NCI-H82 treated with DMSO at 0.1 percent for 48 hours (cell line): ENCODE results near the gene FIG4.
A peak's percentile ranks its signal among the peaks of the same experiment; 100 is the strongest.
"Not testable (repeated sequence)": the region's sequence is repeated elsewhere in the genome, so short reads cannot be mapped to it uniquely, and the experiment has no call there.

Source experiments
- DNase-seq: peaks from one replicate; lab custom pipeline; 2025; ENCODE audit not compliant: unreplicated experiment; lab: John Stamatoyannopoulos, UW

Gene FIG4

DNA sequence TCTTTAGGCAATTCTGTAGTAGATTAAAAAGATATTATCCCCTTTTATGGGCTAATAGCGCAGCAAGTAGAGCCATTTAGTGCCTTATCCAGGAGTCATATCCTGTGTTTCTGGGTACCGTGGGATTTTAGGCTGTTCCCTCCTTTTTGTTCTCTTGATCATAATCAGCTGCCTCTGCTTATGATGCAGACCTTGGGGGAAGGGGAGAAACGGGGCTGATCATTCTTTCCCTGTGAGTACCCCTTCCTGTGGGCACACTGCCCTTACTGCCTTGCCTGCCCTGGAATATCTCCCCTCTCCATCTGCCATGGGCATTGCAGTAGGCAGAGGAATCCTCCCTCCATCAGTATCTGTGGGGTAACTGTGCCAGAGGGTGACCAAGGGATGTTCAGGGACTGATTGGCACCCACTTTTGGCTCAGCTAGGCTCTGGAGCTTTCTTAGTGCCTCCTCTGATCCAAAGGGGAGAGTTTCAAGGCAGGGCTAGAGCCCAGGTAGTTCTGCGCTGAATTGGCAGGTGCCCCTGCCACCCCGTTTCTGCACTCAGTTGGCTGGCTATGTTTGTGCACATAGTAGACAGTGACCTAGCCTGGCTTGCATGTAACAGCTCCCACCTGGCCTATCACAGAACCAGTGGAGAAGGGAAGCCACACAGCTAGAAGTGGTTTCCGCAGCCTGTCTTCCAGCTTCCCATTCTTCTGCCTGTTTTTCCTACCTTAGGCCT lies 103.3 kb downstream of the FIG4 start:
- DNase-seq: no peak

DNA sequence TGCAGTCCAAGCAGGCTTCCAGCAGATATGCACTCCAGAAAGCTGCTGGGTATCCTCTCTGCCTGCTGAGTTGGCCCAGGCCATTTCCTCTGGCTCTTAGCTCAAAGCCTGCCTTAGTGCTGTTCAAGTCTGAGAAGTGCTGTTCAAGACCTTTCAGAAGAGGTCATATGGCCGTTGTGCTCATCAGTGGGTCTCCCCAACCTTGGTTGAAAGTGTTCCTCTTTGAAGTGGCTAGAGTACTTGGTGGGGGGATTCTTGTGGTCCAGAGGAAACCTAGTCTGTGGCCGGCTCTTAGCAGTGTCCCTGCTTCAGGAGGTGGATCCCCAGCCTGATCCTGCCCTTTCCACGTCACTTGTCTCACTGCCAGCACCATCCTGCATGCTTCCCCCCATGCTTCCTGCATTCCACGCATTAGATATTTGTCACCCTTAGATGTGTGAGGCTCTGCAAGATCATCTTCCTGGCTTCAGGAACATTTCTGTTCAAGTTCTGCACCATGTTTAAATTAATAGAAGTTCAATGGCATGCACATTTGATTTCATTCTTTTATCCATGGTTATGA lies 105.0 kb downstream of the FIG4 start:
- DNase-seq: no peak

DNA sequence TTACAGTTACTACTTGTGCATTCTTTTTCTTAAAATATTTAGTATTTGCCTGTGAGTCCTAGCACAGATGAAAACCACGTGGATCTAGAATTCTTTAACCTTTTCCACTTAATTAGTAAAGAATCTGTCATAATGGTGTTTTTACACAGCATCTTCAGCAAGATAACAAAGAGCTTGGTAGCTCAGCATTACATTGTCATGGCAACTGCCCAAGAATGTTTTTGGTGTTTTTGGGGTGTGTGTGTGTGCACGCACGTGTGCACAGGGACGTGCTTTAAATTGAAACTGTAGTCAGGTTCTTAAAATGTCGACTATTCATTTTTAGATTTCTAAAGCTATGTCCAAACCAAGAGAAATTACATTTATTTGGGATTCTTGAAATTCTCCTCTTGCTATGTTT lies 108.0 kb downstream of the FIG4 start:
- no peak for DNase-seq

DNA sequence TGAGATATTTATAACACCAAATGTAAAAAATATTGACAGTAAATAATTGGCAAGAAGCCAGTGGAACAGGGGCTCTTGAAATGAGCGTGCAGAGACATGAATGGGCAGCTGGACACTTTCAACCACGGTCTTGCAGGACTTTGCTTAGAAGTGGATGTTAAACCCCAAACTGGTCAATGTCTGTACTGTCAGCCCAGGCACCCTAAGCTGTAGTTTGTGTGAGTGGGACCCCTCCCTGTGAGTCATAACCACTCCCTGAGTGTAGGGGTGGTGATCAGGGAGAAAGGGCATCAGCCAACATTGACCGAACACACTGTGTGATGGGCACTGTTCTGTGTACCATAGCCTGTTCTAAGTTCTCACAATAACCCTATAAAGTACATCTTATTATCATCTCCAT lies 108.6 kb downstream of the FIG4 start:
- DNase-seq: no peak

DNA sequence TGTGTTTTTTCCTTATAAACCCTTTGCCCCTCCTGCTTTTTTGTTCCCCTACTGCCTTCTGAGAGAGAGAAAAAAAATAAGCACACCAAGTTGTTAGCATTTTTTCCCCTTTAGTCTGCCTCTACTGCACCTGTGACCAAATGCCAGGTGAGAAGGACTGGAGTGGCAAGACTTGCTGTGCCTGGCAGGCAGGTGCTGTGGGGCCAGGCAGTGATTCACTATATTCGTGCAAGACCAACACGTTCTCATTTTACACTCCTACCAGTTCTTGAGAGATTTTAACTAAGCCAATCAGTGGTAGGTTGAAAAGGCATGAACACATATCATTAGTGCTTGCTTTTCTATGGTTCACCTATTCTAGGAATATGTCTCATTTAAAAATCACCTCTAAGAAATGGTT lies 109.7 kb downstream of the FIG4 start:
- DNase-seq: no peak

DNA sequence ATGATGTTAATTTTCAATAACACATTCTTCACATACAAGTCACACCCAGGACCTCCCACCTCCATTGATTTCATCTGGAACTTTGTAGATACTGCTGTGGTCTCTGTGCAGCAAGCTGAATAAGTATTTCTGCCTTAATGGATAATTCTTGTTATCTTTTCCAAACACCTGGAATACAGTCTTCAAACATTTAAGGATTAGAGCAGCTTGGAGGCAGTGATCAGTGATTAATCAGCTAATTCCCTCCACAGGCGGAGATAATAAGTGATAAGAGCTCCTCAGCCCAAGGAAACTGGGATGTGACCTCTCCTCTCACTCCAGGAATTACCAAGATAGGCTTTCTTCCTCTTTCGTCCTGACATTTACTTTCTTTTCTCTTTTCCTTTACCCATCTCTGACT lies 110.7 kb downstream of the FIG4 start:
- DNase-seq: peak; percentile 56

DNA sequence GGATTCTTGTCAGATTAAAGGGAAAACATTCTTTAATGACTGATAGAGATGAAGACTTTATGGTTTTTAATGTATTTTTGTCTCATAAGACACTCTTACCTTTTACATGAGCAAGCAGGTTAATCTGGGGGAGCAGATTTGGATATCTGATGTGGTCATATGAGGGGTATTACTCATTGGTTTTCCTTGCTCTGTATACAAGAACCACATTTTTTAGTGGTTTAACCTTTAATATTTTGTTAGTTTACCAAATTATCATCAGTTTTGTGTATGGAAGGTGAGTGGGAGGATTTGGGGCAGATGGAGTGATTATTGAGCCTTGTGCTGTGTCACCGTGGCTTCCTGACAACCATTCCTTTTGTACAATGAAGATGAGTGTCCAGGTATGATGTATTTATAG lies 112.9 kb downstream of the FIG4 start:
- DNase-seq: no peak

DNA sequence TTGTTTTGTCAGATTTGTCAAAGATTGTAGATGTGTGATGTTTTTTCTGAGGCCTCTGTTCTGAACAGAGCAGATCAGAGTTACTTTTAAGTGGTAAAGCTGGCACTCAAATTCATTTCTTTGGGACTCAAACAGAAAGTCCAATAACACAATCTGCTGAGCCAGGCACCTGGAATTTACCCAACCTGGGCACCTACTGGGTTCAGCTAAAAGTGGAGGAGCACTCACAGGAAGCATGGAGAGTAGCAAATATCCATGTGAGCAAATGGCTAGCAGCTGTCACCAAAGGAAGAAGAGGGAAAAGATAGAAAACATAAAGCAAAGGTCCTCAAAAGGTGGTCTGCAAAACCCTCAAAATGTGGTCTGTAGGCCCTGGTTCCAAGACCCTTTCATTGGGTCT lies 116.8 kb downstream of the FIG4 start:
- no peak for DNase-seq

DNA sequence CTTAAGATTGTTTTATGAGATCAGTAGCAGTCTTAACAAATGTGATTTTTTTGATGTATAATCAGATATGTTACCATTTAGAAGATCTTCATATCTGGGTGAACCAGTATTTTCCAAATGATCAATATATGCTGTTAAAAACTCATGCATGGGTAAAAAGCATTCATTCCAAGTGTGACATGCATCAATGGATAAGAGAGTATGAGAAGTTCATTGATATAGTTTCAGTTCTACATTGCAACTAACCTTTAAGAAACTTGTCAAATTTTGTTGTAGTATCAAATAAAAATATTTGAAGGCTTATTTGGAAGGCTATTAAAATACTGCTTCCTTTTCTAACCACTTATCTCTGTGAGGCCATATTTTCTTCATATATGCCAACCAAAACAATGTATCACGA lies 117.7 kb downstream of the FIG4 start:
- DNase-seq: no peak

DNA sequence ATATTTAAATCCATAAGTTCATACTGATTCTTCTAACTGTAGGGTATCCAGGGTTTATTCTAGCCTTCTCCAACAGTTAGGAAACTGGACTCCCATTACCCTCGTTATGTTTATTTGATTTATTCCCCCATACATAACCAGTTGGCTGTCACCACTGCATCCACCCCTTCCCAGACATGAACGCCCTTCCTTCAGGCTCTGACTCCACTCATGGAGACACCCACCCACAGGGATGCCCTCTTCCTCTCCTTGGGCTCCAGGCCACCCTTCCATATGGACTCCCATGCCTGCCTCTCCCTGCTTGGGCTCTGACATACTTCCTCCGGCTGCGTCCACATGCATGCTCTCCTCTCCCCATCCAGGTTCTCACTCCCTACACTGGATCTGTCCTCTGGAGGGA lies 124.0 kb downstream of the FIG4 start:
- DNase-seq: no peak

DNA sequence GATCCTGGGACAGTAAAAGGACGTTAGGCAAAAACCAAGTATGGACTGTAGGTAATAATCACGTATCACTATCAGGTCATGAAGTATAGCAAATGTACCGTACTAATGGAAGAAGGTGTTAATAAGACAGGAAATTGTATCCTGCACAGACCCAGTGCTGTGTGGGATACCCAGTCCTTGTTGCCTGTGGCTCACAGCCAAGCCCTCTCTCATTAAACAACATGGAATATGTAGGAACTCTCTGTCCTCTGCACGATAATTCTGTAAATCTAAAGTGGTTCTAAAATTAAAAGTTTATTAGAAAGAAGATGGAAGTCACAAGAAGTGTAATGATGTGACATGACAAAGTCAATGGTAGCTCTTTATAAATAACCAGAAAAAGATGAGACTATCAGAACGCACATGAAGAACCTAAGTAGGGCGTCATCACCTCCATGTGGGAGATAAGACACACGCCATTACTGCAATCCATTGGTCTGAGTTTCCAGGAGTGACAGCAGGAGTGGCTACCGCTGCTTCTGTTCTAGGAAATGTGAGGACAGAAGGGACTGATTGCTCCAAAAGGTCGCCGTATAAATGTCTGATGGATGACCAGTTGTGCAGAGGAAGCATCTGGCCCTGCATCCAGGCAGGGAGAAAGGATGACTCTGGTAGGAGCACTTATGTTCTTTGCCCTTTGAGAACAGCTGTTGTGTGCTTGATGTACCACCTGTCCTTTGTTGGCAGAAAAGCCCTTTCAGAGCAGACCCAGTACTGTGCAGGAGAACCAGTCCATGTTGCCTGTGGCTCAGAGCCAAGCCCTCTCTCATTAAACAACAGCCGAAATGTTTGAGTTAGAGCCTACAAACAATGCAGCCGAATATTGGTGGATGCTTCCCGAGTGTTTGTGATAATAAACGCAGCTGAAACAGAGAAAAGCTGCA lies 125.6 kb downstream of the FIG4 start:
- peak; percentile 85 for DNase-seq

DNA sequence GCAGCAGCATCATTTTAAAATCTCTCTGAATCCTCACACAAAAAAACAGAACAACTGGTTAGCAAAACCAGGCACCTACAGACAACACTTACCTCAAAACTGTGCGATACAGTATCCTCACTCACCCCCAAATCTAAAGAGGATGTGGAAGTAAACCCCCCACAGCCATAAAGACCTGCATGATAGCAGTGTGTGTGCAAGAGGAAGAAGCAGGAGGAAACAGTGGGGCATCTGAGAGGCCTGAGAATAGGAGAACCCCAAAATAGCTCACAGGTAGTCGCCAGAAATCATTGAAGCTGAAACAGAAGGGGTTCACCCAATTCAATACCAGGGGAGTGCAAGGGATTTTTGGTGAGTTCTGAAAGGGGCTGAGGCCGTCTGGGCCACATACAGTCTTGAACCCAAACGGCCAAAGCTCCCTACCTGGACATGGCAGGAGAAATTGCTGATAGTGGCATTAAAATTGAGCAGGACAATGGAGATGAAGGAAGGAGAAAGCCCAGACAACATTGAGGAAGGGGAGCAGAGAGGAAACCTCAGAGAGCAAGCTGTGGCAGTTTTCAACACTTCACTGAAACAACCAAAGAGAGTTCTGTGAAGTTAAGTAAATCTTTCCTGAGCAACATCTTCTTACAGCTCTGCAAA lies 129.7 kb downstream of the FIG4 start:
- no peak for DNase-seq

DNA sequence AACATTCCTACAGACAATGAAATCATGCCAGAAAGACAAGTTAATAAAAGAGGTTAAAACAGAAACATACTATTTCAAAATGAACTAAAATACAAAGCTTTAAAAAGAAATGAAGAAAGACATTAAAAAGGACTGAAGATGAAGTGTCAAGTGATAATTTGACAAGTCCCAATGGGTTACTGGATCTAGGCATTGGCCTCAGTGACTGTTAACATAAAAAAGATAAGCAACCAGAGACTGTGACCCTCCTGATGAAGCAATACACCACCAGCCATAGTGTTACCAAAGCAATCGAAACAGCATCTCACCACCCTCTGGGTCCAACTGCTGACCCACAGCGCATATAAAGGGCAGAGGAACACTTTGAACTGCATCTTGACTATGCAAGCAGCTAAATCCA lies 130.3 kb downstream of the FIG4 start:
- DNase-seq: no peak

DNA sequence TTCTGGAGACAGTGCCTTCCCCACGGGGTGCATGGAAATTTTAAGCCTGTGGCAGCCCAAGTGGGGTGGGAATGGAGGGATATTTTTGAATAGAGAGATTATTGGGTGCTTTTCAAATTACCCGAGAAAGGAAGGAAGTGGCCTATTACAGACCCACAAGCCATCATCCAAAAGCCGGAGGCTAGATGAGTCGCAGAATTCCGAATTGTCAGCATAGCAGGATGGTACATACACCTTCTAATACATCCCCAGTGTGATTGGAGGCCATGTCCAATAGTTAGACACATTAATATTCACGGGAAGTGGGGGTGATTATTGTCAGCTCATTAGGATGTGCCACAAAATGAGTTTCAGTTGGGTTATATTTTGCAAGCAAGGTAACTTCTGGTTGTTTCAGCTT lies 133.0 kb downstream of the FIG4 start:
- DNase-seq: no peak

DNA sequence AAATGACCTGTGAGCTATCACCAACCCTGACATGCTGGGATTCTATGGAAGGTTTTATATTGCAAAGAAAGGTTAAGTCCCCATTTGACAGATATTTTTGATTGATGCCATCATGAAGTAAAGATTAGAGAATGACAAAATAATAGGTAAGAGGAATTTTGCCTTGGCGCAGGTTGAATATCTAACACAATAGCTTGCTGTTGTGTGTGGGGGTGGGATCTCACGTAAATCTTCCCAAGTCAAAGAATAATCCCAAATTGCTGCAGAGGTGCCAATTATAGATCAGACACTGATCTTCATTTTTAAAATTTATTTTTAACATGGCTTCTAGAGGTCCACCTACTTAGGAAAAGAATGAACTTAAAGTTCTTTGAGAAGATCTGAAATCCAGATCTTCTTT lies 135.5 kb downstream of the FIG4 start:
- no peak for DNase-seq

DNA sequence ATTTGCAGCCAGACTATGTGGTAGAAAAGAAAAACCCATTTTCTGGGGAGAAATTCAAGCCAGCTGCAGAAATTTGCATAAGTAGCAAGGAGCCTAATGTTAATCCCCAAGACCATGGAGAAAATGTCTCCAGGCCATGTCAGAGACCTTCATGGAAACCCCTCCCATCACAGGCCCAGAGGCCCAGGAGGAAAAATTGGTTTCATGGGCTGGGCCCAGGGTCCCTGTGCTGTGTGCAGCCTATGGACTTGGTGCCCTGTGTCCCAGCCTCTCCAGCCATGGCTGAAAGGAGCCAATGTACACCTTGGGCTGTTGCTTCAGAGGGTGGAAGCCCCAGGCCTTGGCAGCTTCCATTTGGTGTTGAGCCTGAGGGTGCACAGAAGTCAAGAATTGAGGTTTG lies 140.3 kb downstream of the FIG4 start:
- not testable (repeated sequence) for DNase-seq

DNA sequence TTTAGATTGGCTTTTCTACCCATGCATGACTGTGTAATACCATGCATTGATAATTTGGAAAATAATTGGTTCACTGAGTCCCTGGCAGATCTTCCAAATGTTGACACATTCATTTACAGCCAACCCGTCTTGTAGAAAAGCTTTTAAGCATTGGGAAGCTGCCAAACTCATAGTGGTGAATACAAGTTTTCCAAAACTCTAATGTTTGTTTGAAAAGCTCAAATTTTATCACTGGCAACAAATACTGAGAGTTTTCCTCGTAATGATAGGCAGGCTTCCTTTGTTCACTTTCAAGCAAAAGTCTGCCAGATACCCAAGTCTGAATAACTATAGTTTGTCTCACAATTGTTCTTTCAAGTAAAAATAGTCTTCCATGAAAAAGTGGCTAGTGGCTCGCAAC lies 143.0 kb downstream of the FIG4 start:
- no peak for DNase-seq

DNA sequence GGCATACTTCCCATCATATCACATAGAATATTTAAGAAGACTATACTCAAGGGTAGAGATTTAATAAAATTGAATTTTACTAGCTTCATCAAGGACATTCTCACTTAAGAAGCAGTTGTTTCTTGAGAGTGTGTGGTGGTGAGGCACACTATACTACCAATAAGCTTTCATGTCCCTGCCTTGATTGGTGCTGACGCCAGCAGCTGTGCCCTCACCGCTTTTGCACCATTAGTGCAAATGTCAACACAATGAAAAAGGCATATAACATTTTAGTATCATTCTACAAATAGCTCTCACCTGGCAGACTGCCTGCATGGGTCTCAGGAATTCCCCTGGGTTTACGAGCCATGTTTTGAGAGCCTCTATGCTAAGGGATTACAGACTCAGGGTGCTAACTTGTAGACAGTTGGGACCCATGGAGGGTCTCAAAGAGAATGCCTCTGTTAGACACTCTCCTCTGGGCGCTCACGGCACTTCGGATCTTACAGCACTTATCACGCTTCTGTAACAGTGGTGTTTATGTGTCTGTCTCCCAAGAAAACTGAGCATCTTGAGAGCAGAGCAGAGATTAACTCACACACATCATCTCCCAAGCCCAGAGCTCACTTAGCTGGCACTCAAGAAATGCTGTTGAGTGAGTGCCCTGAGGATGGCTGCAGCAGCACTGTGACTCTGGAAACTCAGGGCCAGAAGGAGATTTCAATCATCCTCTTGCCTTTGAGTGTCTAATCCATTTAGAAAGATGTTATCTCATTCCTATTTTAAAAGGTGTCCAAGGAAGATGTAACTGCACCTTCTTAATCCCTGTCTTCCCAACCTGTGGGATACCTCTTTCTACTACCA lies 143.7 kb downstream of the FIG4 start:
- peak; percentile 88 for DNase-seq

DNA sequence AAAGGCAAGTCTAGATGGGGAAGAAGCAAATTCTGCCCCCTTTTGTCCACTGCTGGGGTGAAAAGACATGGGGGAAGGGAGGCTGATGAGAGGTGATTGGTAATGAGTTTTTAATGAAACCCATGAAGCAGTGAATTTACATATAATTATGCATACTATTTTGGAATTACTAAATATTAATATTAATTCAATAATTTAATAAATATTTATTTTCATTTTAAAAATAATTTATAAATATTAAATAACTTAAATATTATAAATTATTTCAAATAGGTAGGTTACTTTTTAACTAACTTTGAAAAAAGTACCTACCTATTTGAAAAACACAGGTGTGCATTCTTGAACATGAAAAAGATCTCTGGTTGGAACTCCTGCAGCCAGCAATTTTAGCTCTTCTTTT lies 148.9 kb downstream of the FIG4 start:
- DNase-seq: no peak

DNA sequence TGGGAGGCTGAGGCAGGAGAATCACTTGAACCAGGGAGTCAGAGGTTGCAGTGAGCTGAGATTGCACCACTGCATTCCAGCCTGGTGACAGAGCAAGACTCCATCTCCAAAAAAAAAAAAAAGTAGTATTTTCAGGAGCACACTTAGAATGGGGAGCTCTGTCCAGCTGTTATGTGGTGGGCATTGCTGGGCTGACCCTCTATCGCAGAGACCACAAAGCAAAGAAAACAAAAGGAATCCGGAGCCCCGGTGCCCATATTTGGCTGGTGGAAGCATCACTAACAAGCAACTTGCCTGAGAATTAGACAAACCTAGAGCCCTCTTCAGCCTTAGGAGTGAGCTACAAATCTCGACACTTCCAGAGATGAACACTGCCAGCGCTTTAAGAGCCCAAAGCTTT lies 149.7 kb downstream of the FIG4 start:
- DNase-seq: no peak

DNA sequence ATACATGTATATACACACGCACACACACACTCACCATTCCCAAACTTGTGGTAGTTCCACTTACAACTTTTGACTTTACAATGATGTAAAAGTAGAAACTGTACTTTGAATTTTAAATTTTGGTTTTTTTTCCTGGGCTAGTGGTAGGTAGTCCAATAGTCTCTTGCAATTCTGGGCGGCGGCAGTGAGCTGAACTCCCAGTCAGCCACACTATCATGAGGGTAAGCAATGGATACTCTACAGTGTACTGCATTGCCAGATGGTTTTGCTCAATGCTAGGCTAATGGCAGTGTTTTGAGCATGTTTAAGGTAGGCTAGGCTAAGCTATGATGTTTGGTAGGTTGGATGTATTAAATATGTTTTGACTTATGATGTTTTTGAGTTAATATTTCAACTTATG lies 150.8 kb downstream of the FIG4 start:
- no peak for DNase-seq
